Tibial artery (tissue), 4 donors: ENCODE results near the gene COX7A2L.
"Not testable (repeated sequence)": the region's sequence is repeated elsewhere in the genome, so short reads cannot be mapped to it uniquely, and the experiment has no call there.

Source experiments
- DNase-seq, 2 donors: peaks; one replicate each; pipeline ENCODE4 v3.0.0-alpha.2; 2019
- H3K27ac ChIP-seq, 2 donors: fragments of 200-600 bp; sonication (generic) in 1 of 2; 1 replicate in 1 of 2; 2 replicates in 1 of 2; pipeline ENCODE4 v1.5.1; 2018 to 2019; ENCODE audit warnings: mild to moderate bottlenecking in 1 of 2
- H3K27me3 ChIP-seq, 2 donors: fragments of 200-600 bp; sonication (generic) in 1 of 2; one replicate each; pipeline versions ENCODE4 v1.5.1 to v1.6.0; 2016 to 2019
- H3K36me3 ChIP-seq, 3 donors: fragments of 200-600 bp; sonication (generic) in 2 of 3; one replicate each; pipeline ENCODE4 v1.5.1; 2016 to 2019; ENCODE audit warnings: mild to moderate bottlenecking in 2 of 3
- H3K4me1 ChIP-seq, 4 donors: fragments of 200-600 bp; sonication (generic) in 2 of 4; 1 replicate in 3 of 4; 2 replicates in 1 of 4; pipeline ENCODE4 v1.5.1; 2016 to 2019
- H3K4me3 ChIP-seq, 2 donors: fragments of 200-600 bp; sonication (generic) in 1 of 2; 1 replicate in 1 of 2; 2 replicates in 1 of 2; pipeline ENCODE4 v1.5.1; 2018 to 2019; ENCODE audit warnings: mild to moderate bottlenecking in 2 of 2
- H3K9me3 ChIP-seq, 3 donors: fragments of 200-600 bp; sonication (generic) in 1 of 3; one replicate each; pipeline ENCODE4 v1.5.1; 2016 to 2019
- CTCF ChIP-seq, 2 experiments: fragments of 200-600 bp in 1 of 2; fragments of 450-650 bp in 1 of 2; IDR thresholded peaks; one replicate each; pipeline ENCODE4 v1.5.1; 2017 to 2019; ENCODE audit warnings: antibody characterized with exemption in 2 of 2, mild to moderate bottlenecking in 1 of 2, moderate library complexity in 1 of 2
- intact Hi-C: fragments of 100-400 bp; cut with DNase I; formaldehyde crosslinking; loops from one replicate; pipeline ENCODE4 v1.15.0; 2023; ENCODE audit warnings: low total_unique reads

The COX7A2L gene

DNA sequence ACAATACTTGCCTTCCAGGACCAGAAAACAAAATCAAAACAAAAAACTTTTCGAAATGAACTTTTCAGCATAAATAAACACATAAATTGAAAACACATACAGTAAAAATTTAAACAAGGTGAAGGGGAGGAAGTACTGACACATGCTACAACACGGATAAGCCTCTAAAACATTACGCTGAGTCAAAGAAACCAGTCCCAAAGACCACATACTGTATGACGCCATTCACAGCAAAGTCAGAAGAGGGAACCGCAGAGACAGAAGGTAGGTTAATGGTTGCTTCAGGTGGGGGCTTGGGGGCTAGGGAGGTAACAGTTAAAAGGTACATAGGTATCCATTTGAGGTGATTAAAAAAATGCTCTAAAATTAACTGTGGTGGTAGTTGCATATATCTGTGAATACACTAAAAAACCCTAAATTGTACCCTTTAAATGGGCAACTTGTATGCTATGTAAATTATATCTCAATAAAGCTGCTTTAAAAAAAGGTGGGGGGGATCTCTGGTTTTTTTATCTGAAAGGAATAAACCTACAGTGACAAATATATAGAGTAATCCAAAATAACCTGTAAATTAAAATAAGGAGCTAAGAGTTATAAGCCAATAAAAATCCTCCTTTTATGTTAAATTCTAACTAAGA, 7.1 kb downstream of the COX7A2L start:
- no peak overlapping the region for H3K27ac ChIP-seq
- intact Hi-C loops, result no loop called here
- peaks cover 0 to 20% (median 9%) of the 10 kb centered on the region in 4 donors for H3K4me1 ChIP-seq
- DNase-seq, result no peak
- no peak overlapping the region for H3K4me3 ChIP-seq
- H3K9me3 ChIP-seq, result no peaks in the 10 kb centered on the region
- TF ChIP-seq CTCF (IDR thresholded peaks at IDR 0.05), result no peak
- no peaks in the 10 kb centered on the region for H3K27me3 ChIP-seq
- H3K36me3 ChIP-seq, result peaks cover 9 to 28% (median 17%) of the 10 kb centered on the region in 3 donors

- peaks cover 14 to 32% (median 20%) of the 10 kb centered on the region in 3 donors for H3K36me3 ChIP-seq
- no peaks in the 10 kb centered on the region for H3K9me3 ChIP-seq
- no peaks in the 10 kb centered on the region for H3K27me3 ChIP-seq
- H3K4me3 ChIP-seq, result no peak overlapping the region
- TF ChIP-seq CTCF (IDR thresholded peaks at IDR 0.05), result no peak
- intact Hi-C loops, result no loop called here
- H3K4me1 ChIP-seq, result peaks cover 0 to 3% (median 0%) of the 10 kb centered on the region in 4 donors
- DNase-seq, result no peak
- H3K27ac ChIP-seq, result no peak overlapping the region
Observed at GRCh38 chr2:42351864-42352263, 9.2 kb downstream of the COX7A2L start.

GRCh38 chr2:42350434-42351063, 10.5 kb downstream of the COX7A2L start:
- H3K4me3 ChIP-seq, result no peak overlapping the region
- H3K9me3 ChIP-seq, result no peaks in the 10 kb centered on the region
- DNase-seq, result no peak
- intact Hi-C loops, result no loop called here
- no peaks in the 10 kb centered on the region for H3K27me3 ChIP-seq
- peaks cover 0 to 8% (median 0%) of the 10 kb centered on the region in 4 donors for H3K4me1 ChIP-seq
- no peak for TF ChIP-seq CTCF (IDR thresholded peaks at IDR 0.05)
- H3K27ac ChIP-seq, result no peak overlapping the region
- peaks cover 14 to 32% (median 26%) of the 10 kb centered on the region in 3 donors for H3K36me3 ChIP-seq

DNA sequence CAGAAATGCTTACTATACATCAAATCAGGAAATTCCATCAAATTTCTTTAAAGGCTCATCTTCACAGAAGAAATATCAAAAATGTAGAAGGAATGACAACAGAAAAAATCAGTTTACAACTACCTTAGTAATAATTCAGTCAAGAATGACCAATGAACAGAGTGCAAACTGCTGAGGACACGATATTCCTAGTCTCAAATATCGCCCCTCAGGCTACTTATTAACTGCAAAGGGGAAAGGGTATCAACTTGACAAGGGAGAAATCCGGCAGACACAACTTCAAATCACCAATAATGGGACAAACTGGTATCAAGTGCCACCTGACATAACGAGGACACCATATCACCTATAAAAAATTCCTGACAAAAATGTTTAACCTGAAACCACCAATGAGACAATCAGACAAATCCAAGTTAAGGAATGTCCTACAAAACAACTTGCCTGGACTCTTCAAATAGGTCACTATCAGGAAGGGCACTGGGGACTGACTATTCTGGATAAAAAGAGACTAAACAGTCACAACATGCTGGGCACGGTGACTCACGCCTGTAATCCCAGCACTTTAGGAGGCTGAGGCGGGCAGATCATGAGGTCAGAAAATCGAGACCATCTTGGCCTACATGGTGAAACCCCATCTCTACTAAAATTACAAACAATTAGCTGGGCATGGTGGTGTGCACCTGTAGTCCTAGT, 12.8 kb downstream of the COX7A2L start:
- Histone ChIP-seq H3K4me3 (no peak overlapping the region), H3K36me3 (peaks cover 14 to 37% (median 30%) of the 10 kb centered on the region in 3 donors), H3K27ac (no peak overlapping the region), H3K4me1 (peaks cover 0 to 7% (median 2%) of the 10 kb centered on the region in 4 donors), H3K9me3 (no peaks in the 10 kb centered on the region), H3K27me3 (no peaks in the 10 kb centered on the region)
- no peak for DNase-seq
- intact Hi-C loops, result no loop called here
- no peak for TF ChIP-seq CTCF (IDR thresholded peaks at IDR 0.05)

- H3K27me3 ChIP-seq, intact Hi-C loops, H3K27ac ChIP-seq, H3K4me3 ChIP-seq, DNase-seq, H3K9me3 ChIP-seq: not testable (repeated sequence)
- Histone ChIP-seq H3K36me3 (peaks cover 14 to 37% (median 22%) of the 10 kb centered on the region in 3 donors), H3K4me1 (peaks cover 0 to 15% (median 9%) of the 10 kb centered on the region in 4 donors)
Observed at GRCh38 chr2:42347518-42347917, 13.5 kb downstream of the COX7A2L start.

DNA sequence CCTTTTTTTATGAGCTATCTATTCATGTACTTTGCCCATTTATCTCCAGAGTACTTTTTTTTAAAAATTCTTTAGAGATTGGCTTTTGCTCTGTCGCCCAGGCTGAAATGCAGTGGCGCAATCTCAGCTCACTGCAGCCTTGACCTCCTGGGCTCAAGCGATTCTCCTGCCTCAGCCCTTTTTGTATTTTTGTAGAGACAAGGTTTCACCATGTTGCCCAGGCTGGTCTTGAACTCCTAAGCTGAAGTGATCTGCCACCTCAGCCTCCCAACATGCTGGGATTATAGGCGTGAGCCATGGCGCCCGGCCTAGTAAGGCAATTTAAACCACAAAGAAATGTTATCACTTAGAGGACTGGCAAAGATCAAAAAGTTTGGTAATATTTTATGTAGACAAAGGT, 14.2 kb downstream of the COX7A2L start:
- intact Hi-C loops, H3K9me3 ChIP-seq, H3K4me3 ChIP-seq, DNase-seq, H3K27me3 ChIP-seq, H3K27ac ChIP-seq: not testable (repeated sequence)
- peaks cover 14 to 32% (median 16%) of the 10 kb centered on the region in 3 donors for H3K36me3 ChIP-seq
- H3K4me1 ChIP-seq, result peaks cover 0 to 22% (median 16%) of the 10 kb centered on the region in 4 donors
